Spleen (tissue), 11 donors: ENCODE results near the gene MYO5A. TPM values are rescaled to one million over a fixed set of nuclear protein-coding genes. Genes with fewer than 3 reads are reported as not detected.

ENCODE experiments used
- DNase-seq: peaks from one replicate; pipeline ENCODE4 v3.0.0-alpha.2; 2020
- H3K27ac ChIP-seq, 8 donors: fragments of 200-600 bp; sonication (generic) in 7 of 8; 1 replicate in 4 of 8; 2 replicates in 4 of 8; pipeline versions ENCODE4 v1.5.0 to v1.8.0; 2016 to 2021; ENCODE audit warnings: inconsistent platforms in 4 of 8, mild to moderate bottlenecking in 4 of 8, moderate library complexity in 1 of 8
- H3K27me3 ChIP-seq, 7 donors: fragments of 200-600 bp; sonication (generic) in 6 of 7; replicated peaks in 1 of 7; 1 replicate in 4 of 7; 2 replicates in 3 of 7; pipeline versions ENCODE4 v1.5.0 to v1.8.0; 2016 to 2021; ENCODE audit warnings: inconsistent platforms in 3 of 7, mild to moderate bottlenecking in 1 of 7
- H3K36me3 ChIP-seq, 6 donors: fragments of 200-600 bp; sonication (generic) in 5 of 6; 1 replicate in 4 of 6; 2 replicates in 2 of 6; pipeline versions ENCODE4 v1.5.0 to v1.8.0; 2016 to 2021; ENCODE audit warnings: inconsistent platforms in 2 of 6
- H3K4me1 ChIP-seq, 6 donors: fragments of 200-600 bp; sonication (generic) in 5 of 6; 1 replicate in 3 of 6; 2 replicates in 3 of 6; pipeline versions ENCODE4 v1.5.0 to v1.8.0; 2016 to 2021; ENCODE audit warnings: inconsistent platforms in 3 of 6
- H3K4me3 ChIP-seq, 8 donors: fragments of 200-600 bp; sonication (generic) in 7 of 8; 1 replicate in 4 of 8; 2 replicates in 4 of 8; pipeline versions ENCODE4 v1.5.0 to v1.8.0; 2016 to 2021; ENCODE audit warnings: inconsistent platforms in 4 of 8, mild to moderate bottlenecking in 4 of 8, moderate library complexity in 2 of 8
- H3K9me3 ChIP-seq, 8 donors: fragments of 200-600 bp; sonication (generic) in 7 of 8; 1 replicate in 4 of 8; 2 replicates in 4 of 8; pipeline versions ENCODE4 v1.5.0 to v1.8.0; 2016 to 2021; ENCODE audit warnings: inconsistent platforms in 4 of 8
- CTCF ChIP-seq, 11 experiments: fragments of 200-600 bp in 7 of 11; fragments of 450-650 bp in 4 of 11; sonication (generic) in 4 of 11; IDR thresholded peaks in 8 of 11; conservative IDR thresholded peaks in 3 of 11; 1 replicate in 7 of 11; 2 replicates in 4 of 11; pipeline versions ENCODE4 v1.4.0 to v1.8.0; 2016 to 2021; ENCODE audit warnings: antibody characterized with exemption in 11 of 11, inconsistent platforms in 4 of 11, mild to moderate bottlenecking in 1 of 11
- POLR2A ChIP-seq, 3 donors: fragments of 450-650 bp; IDR thresholded peaks; one replicate each; pipeline ENCODE4 v1.5.1; 2017; ENCODE audit warnings: antibody characterized with exemption in 3 of 3, mild to moderate bottlenecking in 1 of 3
- POLR2AphosphoS5 ChIP-seq, 3 donors: sonication (generic); formaldehyde crosslinking; IDR thresholded peaks; one replicate each; pipeline ENCODE4 v1.5.1; 2017; ENCODE audit warnings: antibody characterized with exemption in 3 of 3
- WGBS, 5 donors: extraction: QIAGEN DNeasy Blood & Tissue Kit in 3 of 5; methylation state at CpG; one replicate each; pipeline versions ENCODE4 v1.1.5 to v1.1.7; 2013 to 2018; 5-methylcytosine and 5-hydroxymethylcytosine counted together
- intact Hi-C: fragments of 100-400 bp; cut with DNase I; formaldehyde crosslinking; loops from one replicate; pipeline ENCODE4 v1.15.0; 2023; ENCODE audit warnings: low total_unique reads
- polyA plus RNA-seq, 3 donors: library from polyadenylated mRNA; stranded (reverse); fragments of 200-250 nt; gene quantifications; one replicate each; pipeline ENCODE4 v1.2.1, GENCODE V29; 2013
- total RNA-seq, 7 donors: library from RNA; depleted of rRNA in 3 of 7; stranded (reverse); fragments of >200 nt in 3 of 7; fragmentation: NEBNext Ultra II Directional in 4 of 7; extraction: Animal tissue kit (Norgen Biotek cat#: 25700) in 4 of 7; gene quantifications; one replicate each; pipeline versions ENCODE4 v1.1.0 to v1.2.1, GENCODE V29; 2016 to 2021
- donor health status: healthy with polysubstance abuse.
- donor health status: DM: no; HTN: no; CAD: no; lungs with moderate emphysema.
- donor health status: DM: no; HTN: no; CAD: no.
- donor health status: Bipolar disorder and iron deficiency.
- donor health status: healthy.
- donor health status: DM: no; HTN: no; CAD: no.
- donor health status: DM: yes; HTN: yes; CAD: no.

Gene MYO5A
- total and polyA plus RNA-seq, 10 donors: 4.7 to 48.3 (median 35.4) TPM

DNA sequence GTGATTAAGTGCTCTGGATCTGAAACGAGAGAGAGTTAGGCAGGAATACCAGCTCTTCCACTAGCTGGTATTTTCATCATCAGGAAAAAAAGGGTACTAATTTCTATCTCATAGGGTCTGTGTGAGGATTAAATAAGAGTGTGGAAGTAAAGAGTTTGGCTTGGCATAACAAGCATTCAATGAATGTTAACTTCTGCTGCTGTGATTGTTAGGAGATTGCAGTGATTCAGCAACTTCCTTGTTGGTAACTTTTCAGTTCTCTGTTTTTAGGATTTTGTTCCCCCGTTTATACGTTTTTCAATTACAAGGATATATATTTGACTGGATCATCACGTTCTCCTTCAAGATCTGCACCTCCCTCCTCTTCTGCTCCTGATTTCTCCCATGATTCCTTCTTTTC is 167.2 kb downstream of the MYO5A start:
- Histone ChIP-seq H3K27ac (no peak overlapping the region), H3K27me3 (no peaks in the 10 kb centered on the region), H3K9me3 (no peaks in the 10 kb centered on the region), H3K4me1 (no peaks in the 10 kb centered on the region), H3K4me3 (no peak overlapping the region), H3K36me3 (peaks cover 0 to 93% (median 42%) of the 10 kb centered on the region in 6 donors)
- TF ChIP-seq CTCF (IDR thresholded peaks at IDR 0.05 in 8 of 11, conservative IDR thresholded peaks at IDR 0.05 in 3 of 11): no peak
- no peak for TF ChIP-seq POLR2AphosphoS5 (IDR thresholded peaks at IDR 0.05)
- no peak for TF ChIP-seq POLR2A (IDR thresholded peaks at IDR 0.05)
- intact Hi-C loops: no loop called here
- WGBS, 5 donors: 67 to 78% (median 73%) methylated on average over 4 of the region's 4 CpGs
- no peak for DNase-seq

GRCh38 chr15:52360229-52361203 is 168.2 kb downstream of the MYO5A start:
- Histone ChIP-seq H3K27me3 (no peaks in the 10 kb centered on the region), H3K9me3 (no peaks in the 10 kb centered on the region), H3K36me3 (peaks cover 0 to 87% (median 44%) of the 10 kb centered on the region in 6 donors), H3K4me3 (no peak overlapping the region), H3K4me1 (no peaks in the 10 kb centered on the region), H3K27ac (no peak overlapping the region)
- intact Hi-C loops: no loop called here
- no peak for TF ChIP-seq CTCF (IDR thresholded peaks at IDR 0.05 in 8 of 11, conservative IDR thresholded peaks at IDR 0.05 in 3 of 11)
- no peak for TF ChIP-seq POLR2AphosphoS5 (IDR thresholded peaks at IDR 0.05)
- TF ChIP-seq POLR2A (IDR thresholded peaks at IDR 0.05): no peak
- WGBS, 5 donors: 87 to 97% (median 93%) methylated on average over 9 of the region's 9 CpGs
- no peak for DNase-seq

DNA sequence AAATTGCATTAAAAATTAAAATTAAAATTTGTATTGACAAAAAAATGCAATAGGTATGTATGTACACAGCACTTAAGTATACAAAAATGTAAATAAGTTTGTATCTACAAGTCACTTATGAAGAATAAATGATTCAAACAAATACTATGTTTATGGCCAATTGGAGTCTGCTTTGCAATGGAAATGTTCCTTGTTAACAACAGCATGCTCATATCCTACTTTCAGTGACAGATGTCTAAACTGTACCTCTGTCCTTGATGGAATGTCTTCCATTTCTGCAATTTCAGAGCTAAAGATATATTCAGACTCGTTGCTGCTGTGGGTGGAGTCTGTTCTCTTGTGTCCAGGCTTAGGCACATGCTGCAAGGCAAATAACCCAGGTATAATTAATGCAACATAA is 169.0 kb downstream of the MYO5A start:
- DNase-seq: no peak
- intact Hi-C loops: no loop called here
- Histone ChIP-seq H3K4me1 (no peaks in the 10 kb centered on the region), H3K27me3 (no peaks in the 10 kb centered on the region), H3K27ac (no peak overlapping the region), H3K4me3 (no peak overlapping the region), H3K36me3 (peaks cover 0 to 86% (median 44%) of the 10 kb centered on the region in 6 donors), H3K9me3 (no peaks in the 10 kb centered on the region)
- WGBS, 5 donors: 53 to 86% (median 71%) methylated on average over 1 of the region's 1 CpG
- TF ChIP-seq POLR2AphosphoS5 (IDR thresholded peaks at IDR 0.05) (no peak), POLR2A (IDR thresholded peaks at IDR 0.05) (no peak), CTCF (IDR thresholded peaks at IDR 0.05 in 8 of 11, conservative IDR thresholded peaks at IDR 0.05 in 3 of 11) (no peak)

- Histone ChIP-seq H3K4me1 (no peaks in the 10 kb centered on the region), H3K27ac (no peak overlapping the region), H3K27me3 (no peaks in the 10 kb centered on the region), H3K36me3 (peaks cover 0 to 85% (median 40%) of the 10 kb centered on the region in 6 donors), H3K9me3 (no peaks in the 10 kb centered on the region), H3K4me3 (no peak overlapping the region)
- intact Hi-C loops: no loop called here
- WGBS, 5 donors: 89 to 99% (median 96%) methylated on average over 5 of the region's 5 CpGs
- DNase-seq: no peak
- no peak for TF ChIP-seq POLR2AphosphoS5 (IDR thresholded peaks at IDR 0.05)
- TF ChIP-seq POLR2A (IDR thresholded peaks at IDR 0.05): no peak
- no peak for TF ChIP-seq CTCF (IDR thresholded peaks at IDR 0.05 in 8 of 11, conservative IDR thresholded peaks at IDR 0.05 in 3 of 11)
These were observed 170.7 kb downstream of the MYO5A start for GRCh38 chr15:52357949-52358348.
